H1 (cell line): ENCODE measurements around the gene ABCC4. TPM values are rescaled to one million over a fixed set of nuclear protein-coding genes. Genes with fewer than 3 reads are reported as not detected.

Source experiments
- CTCF ChIA-PET: fragments of 300-600 bp; sonication (Branson Sonifier 250); formaldehyde crosslinking; loops from one replicate; lab custom pipeline; 2021; ENCODE audit not compliant: partially characterized antibody; lab: Charles Lee
- POLR2A ChIA-PET: fragments of 300-600 bp; sonication (Branson Sonifier 250); formaldehyde crosslinking; loops from one replicate; lab custom pipeline; 2021; ENCODE audit warnings: inconsistent platforms; ENCODE audit not compliant: partially characterized antibody; lab: Charles Lee
- DNase-seq, 2 experiments: peaks; one replicate each; pipeline versions ENCODE4 v3.0.0 to v3.0.0-alpha.2; 2010 to 2022; ENCODE audit warnings: low spot score in 2 of 2, low read depth in 1 of 2, mixed read lengths in 1 of 2
- FAIRE-seq: peaks from 2 replicates; lab custom pipeline; 2011; peaks lifted over from hg19 to GRCh38; lab: Jason Lieb, UNC
- H2AFZ ChIP-seq: 2 replicates; pipeline ENCODE4 v1.8.1; 2012; ENCODE audit warnings: low read length, inconsistent platforms
- H2AK5ac ChIP-seq: 2 replicates; pipeline ENCODE4 v1.6.1; 2013; ENCODE audit warnings: low read depth, low read length
- H2BK120ac ChIP-seq: replicated peaks from 2 replicates; pipeline ENCODE3; 2013; ENCODE audit warnings: low read depth, low read length, inconsistent platforms
- H2BK12ac ChIP-seq: 2 replicates; pipeline ENCODE4 v1.6.1; 2013; ENCODE audit warnings: low read depth, low read length
- H2BK15ac ChIP-seq: 2 replicates; pipeline ENCODE4 v1.6.1; 2013; ENCODE audit warnings: low read length
- H2BK20ac ChIP-seq: 2 replicates; pipeline ENCODE4 v1.6.1; 2013; ENCODE audit warnings: low read length
- H2BK5ac ChIP-seq: 2 replicates; pipeline ENCODE4 v1.6.1; 2013; ENCODE audit warnings: low read depth, low read length
- H3K14ac ChIP-seq: 2 replicates; pipeline ENCODE4 v1.6.1; 2013; ENCODE audit warnings: inconsistent platforms; ENCODE audit not compliant: insufficient read length
- H3K18ac ChIP-seq: 2 replicates; pipeline ENCODE4 v1.6.1; 2013; ENCODE audit warnings: low read length; ENCODE audit errors: extremely low read depth
- H3K23ac ChIP-seq: 2 replicates; pipeline ENCODE4 v1.6.1; 2013; ENCODE audit warnings: inconsistent platforms; ENCODE audit not compliant: insufficient read length
- H3K23me2 ChIP-seq: 2 replicates; pipeline ENCODE4 v1.6.1; 2013; ENCODE audit warnings: low read depth, low read length
- H3K27ac ChIP-seq: 2 replicates; pipeline ENCODE4 v1.6.1; 2011; ENCODE audit warnings: low read depth, low read length, inconsistent platforms
- H3K27me3 ChIP-seq, 4 experiments: replicated peaks in 1 of 4; 1 replicate in 1 of 4; 2 replicates in 3 of 4; pipeline versions ENCODE4 v1.6.1 to v1.8.1; 2011 to 2013; ENCODE audit warnings: low read length in 3 of 4, mild to moderate bottlenecking in 3 of 4, inconsistent platforms in 2 of 4, mixed read lengths in 2 of 4, moderate library complexity in 1 of 4; ENCODE audit not compliant: control insufficient read depth in 3 of 4, insufficient read depth in 3 of 4; ENCODE audit errors: extremely low read depth in 1 of 4
- H3K36me3 ChIP-seq, 4 experiments: 2 replicates each; pipeline versions ENCODE4 v1.6.1 to v1.8.1; 2011 to 2013; ENCODE audit warnings: mild to moderate bottlenecking in 4 of 4, low read length in 3 of 4, moderate library complexity in 2 of 4, control low read depth in 1 of 4, inconsistent platforms in 1 of 4; ENCODE audit not compliant: insufficient read depth in 4 of 4, control insufficient read depth in 2 of 4
- H3K4ac ChIP-seq: replicated peaks from 2 replicates; pipeline ENCODE3; 2013; ENCODE audit warnings: low read length, low read depth, mixed read lengths, inconsistent platforms; ENCODE audit not compliant: insufficient read length
- H3K4me1 ChIP-seq, 4 experiments: replicated peaks in 1 of 4; 1 replicate in 1 of 4; 2 replicates in 3 of 4; pipeline versions ENCODE4 v1.6.1 to v1.8.1; 2011 to 2013; ENCODE audit warnings: low read length in 3 of 4, inconsistent platforms in 2 of 4, mixed read lengths in 1 of 4; ENCODE audit not compliant: insufficient read depth in 4 of 4, control insufficient read depth in 3 of 4
- H3K4me2 ChIP-seq, 2 experiments: 2 replicates each; pipeline versions ENCODE4 v1.6.1 to v1.8.1; 2011 to 2013; ENCODE audit warnings: low read depth in 2 of 2, low read length in 2 of 2, control low read depth in 1 of 2, inconsistent platforms in 1 of 2, mild to moderate bottlenecking in 1 of 2; ENCODE audit not compliant: insufficient read depth in 1 of 2
- H3K4me3 ChIP-seq, 4 experiments: fragments of 200-600, 300-600 bp in 1 of 4; sonication (generic), shearing (Covaris generic), sonication (Bioruptor Twin) in 1 of 4; 2 replicates each; pipeline versions ENCODE4 v1.5.1 to v1.8.1; 2011 to 2016; ENCODE audit warnings: low read length in 4 of 4, low read depth in 3 of 4, control low read depth in 2 of 4, inconsistent platforms in 2 of 4, mild to moderate bottlenecking in 2 of 4, mixed read lengths in 1 of 4, moderate library complexity in 1 of 4; ENCODE audit not compliant: insufficient read depth in 2 of 4; ENCODE audit errors: extremely low read depth in 1 of 4
- H3K56ac ChIP-seq: replicated peaks from 2 replicates; pipeline ENCODE3; 2013; ENCODE audit warnings: low read depth, mild to moderate bottlenecking, mixed read lengths, low read length, inconsistent platforms; ENCODE audit not compliant: insufficient read length
- H3K79me1 ChIP-seq: 2 replicates; pipeline ENCODE4 v1.6.1; 2013; ENCODE audit warnings: low read depth, low read length, control low read depth
- H3K79me2 ChIP-seq, 2 experiments: 2 replicates each; pipeline versions ENCODE4 v1.6.1 to v1.8.1; 2012 to 2013; ENCODE audit warnings: low read length in 2 of 2, mild to moderate bottlenecking in 2 of 2, inconsistent platforms in 1 of 2; ENCODE audit not compliant: insufficient read depth in 2 of 2, control insufficient read depth in 1 of 2
- H3K9ac ChIP-seq, 4 experiments: replicated peaks in 1 of 4; 1 replicate in 1 of 4; 2 replicates in 3 of 4; pipeline versions ENCODE4 v1.6.1 to v1.8.1; 2011 to 2013; ENCODE audit warnings: low read depth in 3 of 4, low read length in 3 of 4, control low read depth in 2 of 4, mild to moderate bottlenecking in 2 of 4, moderate library complexity in 2 of 4, inconsistent platforms in 1 of 4; ENCODE audit errors: extremely low read depth in 1 of 4
- H3K9me3 ChIP-seq, 2 experiments: 2 replicates each; pipeline versions ENCODE4 v1.6.1 to v1.8.1; 2012 to 2013; ENCODE audit warnings: mild to moderate bottlenecking in 2 of 2, moderate library complexity in 2 of 2, control low read depth in 1 of 2, inconsistent platforms in 1 of 2, low read depth in 1 of 2, low read length in 1 of 2, mixed read lengths in 1 of 2; ENCODE audit not compliant: insufficient read depth in 2 of 2
- H4K20me1 ChIP-seq, 2 experiments: replicated peaks in 1 of 2; 2 replicates each; pipeline versions ENCODE3 to v1.8.1; 2011 to 2013; ENCODE audit warnings: inconsistent platforms in 2 of 2, low read length in 2 of 2, mild to moderate bottlenecking in 1 of 2; ENCODE audit not compliant: insufficient read depth in 2 of 2, control insufficient read depth in 1 of 2
- H4K5ac ChIP-seq: 2 replicates; pipeline ENCODE4 v1.6.1; 2013; ENCODE audit warnings: low read length, low read depth, mixed read lengths, inconsistent platforms; ENCODE audit not compliant: insufficient read length
- H4K8ac ChIP-seq: 2 replicates; pipeline ENCODE4 v1.8.0; 2013; ENCODE audit warnings: mild to moderate bottlenecking, moderate library complexity, low read length, inconsistent platforms; ENCODE audit not compliant: insufficient read depth; ENCODE audit errors: extremely low read depth
- H4K91ac ChIP-seq: replicated peaks from 2 replicates; pipeline ENCODE3; 2013; ENCODE audit warnings: low read length, mixed read lengths, inconsistent platforms; ENCODE audit not compliant: insufficient read length
- NANOG ChIP-seq: IDR thresholded peaks from 2 replicates; pipeline ENCODE4 v1.6.1; 2011; ENCODE audit warnings: low read length, low read depth, mild to moderate bottlenecking, inconsistent platforms; ENCODE audit not compliant: insufficient read depth, poor library complexity, severe bottlenecking
- PHF8 ChIP-seq: fragments of 200-600 bp; sonication (generic); conservative IDR thresholded peaks from 2 replicates; pipeline ENCODE4 v1.7.1; 2012; ENCODE audit warnings: low read depth, mild to moderate bottlenecking, inconsistent platforms, low read length, moderate library complexity
- RNF2 ChIP-seq: fragments of 200-900, 300-1000 bp; sonication (generic); IDR thresholded peaks from 2 replicates; pipeline ENCODE4 v1.7.1; 2016; ENCODE audit warnings: borderline replicate concordance, low read depth, mild to moderate bottlenecking, antibody characterized with exemption, low read length; ENCODE audit not compliant: poor library complexity, severe bottlenecking; ENCODE audit errors: missing control alignments
- YY1 ChIP-seq: IDR thresholded peaks from 2 replicates; pipeline ENCODE4 v1.6.1; 2011; ENCODE audit warnings: low read depth, mild to moderate bottlenecking, low read length
- WGBS, 2 experiments: shearing (Covaris generic) in 1 of 2; methylation state at CpG; one replicate each; pipeline versions ENCODE4 v1.1.6 to v1.1.7; 2013 to 2015; ENCODE audit warnings: low lambda C conversion rate in 2 of 2, mixed read lengths in 2 of 2, inconsistent platforms in 1 of 2, low coverage in 1 of 2, missing lambda C conversion rate in 1 of 2; ENCODE audit not compliant: insufficient replicate concordance in 2 of 2, insufficient coverage in 1 of 2, insufficient read length in 1 of 2; ENCODE audit errors: extremely low coverage in 1 of 2, missing lambda C conversion rate in 1 of 2; 5-methylcytosine and 5-hydroxymethylcytosine counted together
- polyA plus RNA-seq, 7 experiments: library from polyadenylated mRNA; depleted of rRNA in 3 of 7; stranded (reverse) in 5 of 7; unstranded in 2 of 7; fragments of >200 nt in 5 of 7; fragments of 200-250 nt in 2 of 7; gene quantifications; 1 replicate in 5 of 7; 2 replicates in 1 of 7; 4 replicates in 1 of 7; pipeline versions ENCODE4 v1.2.1 to v1.2.3, GENCODE V29; 2011 to 2013; ENCODE audit warnings: missing spikeins in 2 of 7, mixed read lengths in 2 of 7
- total RNA-seq: library from RNA; stranded (reverse); fragmentation: NEBNext Ultra II Directional; extraction: Animal tissue kit (Norgen Biotek cat#: 25700); gene quantifications from 2 replicates; pipeline ENCODE4 v1.2.1, GENCODE V29; 2021

Gene ABCC4
- total and polyA plus RNA-seq, 2 of the 8 experiments (the other 6 are each of a cell fraction or from before 2014, with no cell fraction given), result 4.0 to 14.1 TPM

DNA sequence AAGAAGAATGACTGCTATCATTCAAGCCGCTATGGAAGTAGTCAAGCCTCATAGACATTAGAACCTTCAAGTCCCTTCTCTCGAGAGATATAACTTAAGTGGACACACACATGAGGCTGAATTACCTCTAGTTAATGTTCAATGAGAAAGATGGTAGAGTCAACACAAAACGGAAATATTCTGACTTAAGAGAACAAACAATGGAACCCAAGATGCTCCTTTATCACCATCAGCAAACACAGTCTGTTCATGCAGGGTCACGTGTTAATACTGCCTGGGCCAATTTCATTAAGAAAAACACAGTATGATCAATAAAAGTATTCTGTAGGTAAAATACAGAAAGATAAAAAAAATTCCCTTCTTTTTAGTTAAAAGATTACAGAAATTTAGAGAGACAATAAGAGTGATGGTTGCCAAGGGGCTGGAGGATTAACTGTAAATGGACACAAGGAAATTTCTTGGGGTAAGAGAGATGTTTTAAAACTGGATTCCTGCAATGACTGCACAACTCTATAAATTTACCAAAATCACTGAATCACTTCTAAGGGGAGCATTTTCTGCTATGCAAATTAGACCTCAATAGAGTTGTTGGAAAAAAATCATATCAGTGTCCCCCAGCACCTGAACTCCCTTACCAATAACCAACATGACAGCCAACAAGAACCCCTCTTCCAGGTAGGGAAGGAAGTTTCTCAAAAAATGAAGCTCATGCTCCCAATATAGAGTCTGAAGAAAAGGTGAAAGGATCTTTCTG lies 256.6 kb downstream of the ABCC4 start:
- WGBS, 2 experiments, result 91% methylated on average over 4 of the region's 4 CpGs; no CpG with 5 or more reads in 1 of the 2 experiments
- Histone ChIP-seq H4K8ac (no peak overlapping the region), H3K23me2 (no peaks in the 10 kb centered on the region), H3K27me3 (no peaks in the 10 kb centered on the region), H2BK5ac (no peak overlapping the region), H2BK12ac (no peak overlapping the region), H3K4ac (no peak overlapping the region), H3K56ac (no peak overlapping the region), H3K4me2 (no peak overlapping the region), H3K27ac (no peak overlapping the region), H2BK15ac (no peak overlapping the region), H3K9me3 (no peaks in the 10 kb centered on the region), H3K23ac (no peak overlapping the region), H3K79me2 (no peaks in the 10 kb centered on the region), H3K4me3 (no peak overlapping the region), H4K20me1 (no peaks in the 10 kb centered on the region), H3K79me1 (no peaks in the 10 kb centered on the region), H2BK20ac (no peak overlapping the region), H2AK5ac (no peak overlapping the region), H4K5ac (no peak overlapping the region), H2BK120ac (no peak overlapping the region), H3K4me1 (no peaks in the 10 kb centered on the region), H4K91ac (no peak overlapping the region), H3K36me3 (no peaks in the 10 kb centered on the region; a peak in 1 of 8 replicates), H3K18ac (no peak overlapping the region), H3K9ac (no peak overlapping the region), H2AFZ (no peak overlapping the region), H3K14ac (no peak overlapping the region)
- DNase-seq, result no peak
- ChIA-PET POLR2A (no interaction called here), CTCF (interaction anchor here (1.2 kb wide), 1 partner anchor 36 kb away, joined by 4 read pairs; no protein-coding TSS in a partner anchor)
- no peak for TF ChIP-seq RNF2
- TF ChIP-seq YY1, result no peak
- no peak for TF ChIP-seq PHF8
- TF ChIP-seq NANOG, result no peak
- no peak for FAIRE-seq
